BLaER1 treated with 17β-estradiol and CSF1 and Interleukin-3, amounts not matched to agents 10 nM and 100 nM (cell line): ENCODE measurements around the gene CEP112.
A peak's percentile ranks its signal among the peaks of the same experiment; 100 is the strongest.

ENCODE experiments used
- H3K27ac ChIP-seq, 11 experiments: shearing (Covaris generic); formaldehyde crosslinking; 2 replicates each; pipeline ENCODE4 v1.8.1; 2022
- H3K27me3 ChIP-seq, 11 experiments: shearing (Covaris generic); formaldehyde crosslinking; 2 replicates each; pipeline ENCODE4 v1.8.1; 2022
- H3K36me3 ChIP-seq, 11 experiments: shearing (Covaris generic); formaldehyde crosslinking; 2 replicates each; pipeline ENCODE4 v1.8.1; 2022
- H3K4me1 ChIP-seq, 10 experiments: shearing (Covaris generic); formaldehyde crosslinking; 2 replicates each; pipeline ENCODE4 v1.8.1; 2022
- H3K4me2 ChIP-seq, 11 experiments: shearing (Covaris generic); formaldehyde crosslinking; 2 replicates each; pipeline ENCODE4 v1.8.1; 2022
- H3K4me3 ChIP-seq, 10 experiments: shearing (Covaris generic); formaldehyde crosslinking; 2 replicates each; pipeline ENCODE4 v1.8.1; 2022
- H3K9ac ChIP-seq, 11 experiments: shearing (Covaris generic); formaldehyde crosslinking; 2 replicates each; pipeline ENCODE4 v1.8.1; 2022
- H3K9me3 ChIP-seq, 11 experiments: shearing (Covaris generic); formaldehyde crosslinking; replicated peaks in 1 of 11; 2 replicates each; pipeline ENCODE4 v1.8.1; 2022
- H4K20me1 ChIP-seq, 11 experiments: shearing (Covaris generic); formaldehyde crosslinking; 2 replicates each; pipeline ENCODE4 v1.8.1; 2022
- Cebpa-rat ChIP-seq, 11 experiments: shearing (Covaris generic); IDR thresholded peaks; 2 replicates each; pipeline ENCODE4 v1.8.1; 2022

The CEP112 gene

DNA sequence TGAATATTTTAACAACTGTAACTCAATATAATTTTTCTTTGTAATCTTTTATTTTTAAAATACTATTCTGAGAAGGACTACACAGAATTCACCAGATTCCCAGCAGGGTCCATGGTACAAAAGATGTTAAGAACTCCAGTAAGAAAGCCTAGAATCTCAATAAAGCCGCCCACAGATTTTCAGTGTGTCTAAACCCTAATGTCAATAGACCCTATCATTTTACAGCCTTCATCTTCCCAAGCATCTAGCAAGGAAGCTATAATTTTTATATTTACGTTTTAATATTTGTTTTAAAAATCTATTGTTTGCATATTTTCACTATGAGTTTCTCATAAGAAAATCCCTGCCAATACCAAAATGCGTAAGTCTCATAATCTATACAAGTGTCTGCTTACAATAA, 148.5 kb downstream of the CEP112 start:
- Histone ChIP-seq H3K9ac (no peak overlapping the region), H4K20me1 (no peaks in the 10 kb centered on the region), H3K27me3 (no peaks in the 10 kb centered on the region), H3K4me2 (no peak overlapping the region), H3K36me3 (no peaks in the 10 kb centered on the region), H3K4me1 (no peaks in the 10 kb centered on the region), H3K4me3 (no peak overlapping the region), H3K9me3 (no peaks in the 10 kb centered on the region), H3K27ac (no peak overlapping the region)
- no peak for TF ChIP-seq Cebpa-rat (IDR thresholded peaks at IDR 0.05)

DNA sequence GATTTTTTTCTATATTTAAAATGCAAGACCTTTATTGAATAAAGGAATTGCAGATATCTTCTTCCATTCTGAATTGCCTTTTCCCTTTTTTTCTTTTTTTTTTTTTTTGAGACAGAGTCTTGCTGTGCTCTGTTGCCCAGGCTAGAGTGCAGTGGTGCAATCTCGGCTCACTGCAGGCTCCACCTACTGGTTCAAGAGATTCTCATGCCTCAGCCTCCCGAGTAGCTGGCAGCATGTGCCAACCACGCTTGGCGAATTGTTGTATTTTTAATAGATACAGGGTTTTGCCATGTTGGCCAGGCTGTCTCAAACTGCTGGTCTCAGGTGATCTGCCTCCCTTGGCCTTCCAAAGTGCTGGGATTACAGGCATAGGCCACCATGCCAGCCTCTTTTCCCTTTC, 151.5 kb downstream of the CEP112 start:
- Histone ChIP-seq H3K27me3 (no peaks in the 10 kb centered on the region), H4K20me1 (no peaks in the 10 kb centered on the region), H3K4me3 (no peak overlapping the region), H3K36me3 (peaks cover 0 to 4% (median 0%) of the 10 kb centered on the region in 11 experiments; a peak in 3 of 22 replicates), H3K9ac (no peak overlapping the region), H3K9me3 (peaks cover 0 to 6% (median 0%) of the 10 kb centered on the region in 11 experiments; a peak in 1 of 22 replicates), H3K4me1 (no peaks in the 10 kb centered on the region), H3K27ac (no peak overlapping the region), H3K4me2 (no peak overlapping the region)
- TF ChIP-seq Cebpa-rat (IDR thresholded peaks at IDR 0.05), result no peak

DNA sequence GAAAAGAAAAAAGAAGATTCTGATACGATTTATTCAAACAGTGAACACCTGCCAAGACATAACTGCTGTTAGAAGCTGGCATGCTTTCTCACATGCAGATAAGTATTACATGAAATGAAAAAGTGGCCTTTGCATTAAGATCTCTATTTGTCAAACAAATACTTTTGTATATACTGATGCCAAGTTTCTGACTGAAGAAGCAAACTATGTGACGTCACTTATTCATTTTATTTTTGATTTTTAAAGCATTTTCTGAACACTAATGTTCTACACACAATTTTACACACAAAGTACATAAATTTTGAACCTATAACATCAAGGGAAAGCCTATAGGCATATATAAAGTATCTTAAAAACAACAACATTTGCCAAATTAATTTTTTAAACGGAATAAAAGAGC, 153.8 kb downstream of the CEP112 start:
- H3K9me3 ChIP-seq, result peaks cover 0 to 6% (median 0%) of the 10 kb centered on the region in 11 experiments; a peak in 1 of 22 replicates
- TF ChIP-seq Cebpa-rat (IDR thresholded peaks at IDR 0.05), result no peak
- H3K36me3 ChIP-seq, result peaks cover 0 to 4% (median 0%) of the 10 kb centered on the region in 11 experiments; a peak in 3 of 22 replicates
- no peak overlapping the region for H3K4me2 ChIP-seq
- no peak overlapping the region for H3K4me3 ChIP-seq
- no peaks in the 10 kb centered on the region for H3K27me3 ChIP-seq
- H4K20me1 ChIP-seq, result no peaks in the 10 kb centered on the region
- no peak overlapping the region for H3K27ac ChIP-seq
- H3K9ac ChIP-seq, result no peak overlapping the region
- H3K4me1 ChIP-seq, result no peaks in the 10 kb centered on the region

DNA sequence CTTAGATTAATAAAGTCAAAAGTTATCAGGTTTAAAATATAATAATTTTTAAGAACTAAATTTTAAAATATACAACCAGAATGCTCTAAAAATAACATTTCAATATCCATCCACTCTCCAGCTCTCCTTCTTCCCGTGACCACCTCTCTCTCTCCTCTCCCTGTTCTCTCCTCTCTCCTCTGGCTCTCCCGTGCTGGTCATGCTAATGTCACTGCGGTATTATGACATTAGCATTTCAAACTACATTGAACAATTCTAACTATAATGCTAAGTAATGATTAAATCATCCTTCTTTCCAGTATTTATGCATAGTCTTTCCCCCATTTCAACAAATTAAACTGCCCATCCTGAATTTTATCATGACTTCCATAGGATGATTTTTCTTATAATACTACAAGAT, 154.7 kb downstream of the CEP112 start:
- Histone ChIP-seq H3K4me2 (no peak overlapping the region), H3K9ac (no peak overlapping the region), H3K9me3 (peaks cover 0 to 6% (median 0%) of the 10 kb centered on the region in 11 experiments; a peak in 1 of 22 replicates), H3K36me3 (peaks cover 0 to 4% (median 0%) of the 10 kb centered on the region in 11 experiments; a peak in 3 of 22 replicates), H4K20me1 (no peaks in the 10 kb centered on the region), H3K4me1 (no peaks in the 10 kb centered on the region), H3K4me3 (no peak overlapping the region), H3K27ac (no peak overlapping the region), H3K27me3 (no peaks in the 10 kb centered on the region)
- no peak for TF ChIP-seq Cebpa-rat (IDR thresholded peaks at IDR 0.05)

DNA sequence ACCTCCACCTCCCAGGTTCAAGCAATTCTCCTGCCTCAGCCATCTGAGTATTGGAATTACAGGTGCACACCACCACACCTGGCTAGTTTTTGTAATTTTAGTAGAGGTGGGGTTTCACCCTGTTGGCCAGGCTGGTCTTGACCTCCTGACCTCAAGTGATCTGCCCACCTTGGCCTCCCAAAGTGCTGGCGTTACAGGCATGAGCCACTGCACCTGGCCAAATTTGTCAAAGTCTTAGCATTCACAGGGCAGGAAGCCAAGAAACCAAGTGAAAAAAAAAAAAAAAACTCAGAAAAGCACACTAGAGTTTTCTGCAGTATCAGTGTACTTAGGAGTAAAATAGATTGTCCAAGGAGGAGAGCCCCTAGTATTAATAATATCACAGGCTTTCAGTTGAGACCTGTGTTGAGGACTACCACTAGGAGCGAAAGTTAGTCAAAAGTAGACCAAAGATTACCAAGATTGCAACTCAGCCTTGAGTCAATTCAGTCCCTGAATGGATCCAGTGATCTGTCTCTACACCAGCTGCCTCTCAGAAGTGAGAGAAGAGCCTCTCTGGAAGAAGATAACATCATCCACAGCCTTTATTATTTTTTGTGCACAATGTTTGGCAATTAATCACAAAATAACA, 159.7 kb downstream of the CEP112 start:
- no peak overlapping the region for H3K4me3 ChIP-seq
- no peak overlapping the region for H3K9ac ChIP-seq
- peaks cover 0 to 6% (median 0%) of the 10 kb centered on the region in 11 experiments; a peak in 1 of 22 replicates for H3K9me3 ChIP-seq
- no peak for TF ChIP-seq Cebpa-rat (IDR thresholded peaks at IDR 0.05)
- peaks cover 0 to 4% (median 0%) of the 10 kb centered on the region in 11 experiments; a peak in 5 of 22 replicates for H3K36me3 ChIP-seq
- H3K4me2 ChIP-seq, result no peak overlapping the region
- H3K27me3 ChIP-seq, result no peaks in the 10 kb centered on the region
- H3K27ac ChIP-seq, result no peak overlapping the region
- H3K4me1 ChIP-seq, result no peaks in the 10 kb centered on the region
- no peaks in the 10 kb centered on the region for H4K20me1 ChIP-seq

DNA sequence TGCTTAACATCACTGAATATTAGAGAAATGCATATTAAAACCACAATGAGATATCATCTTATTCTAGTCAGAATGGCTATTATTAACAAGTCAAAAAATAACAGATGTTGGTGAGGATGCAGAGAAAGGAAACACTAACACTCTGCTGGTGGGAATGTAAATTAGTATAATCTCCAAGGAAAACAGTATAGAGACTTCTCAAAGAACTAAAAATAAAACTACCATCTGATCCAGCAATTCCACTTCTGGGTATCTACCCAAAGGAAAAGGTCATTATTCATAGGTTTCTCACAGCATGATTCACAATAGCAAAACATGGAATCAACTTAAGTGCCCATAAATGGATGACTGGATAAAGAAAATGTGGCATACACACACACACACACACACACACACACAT, 166.4 kb downstream of the CEP112 start:
- no peaks in the 10 kb centered on the region for H3K27me3 ChIP-seq
- no peak for TF ChIP-seq Cebpa-rat (IDR thresholded peaks at IDR 0.05)
- peaks cover 40 to 48% (median 44%) of the 10 kb centered on the region in 11 experiments for H3K9me3 ChIP-seq
- H3K36me3 ChIP-seq, result peaks cover 5 to 23% (median 16%) of the 10 kb centered on the region in 11 experiments; a peak in 17 of 22 replicates
- no peaks in the 10 kb centered on the region for H4K20me1 ChIP-seq
- H3K9ac ChIP-seq, result no peak overlapping the region
- no peak overlapping the region for H3K4me3 ChIP-seq
- H3K4me1 ChIP-seq, result peaks cover 0 to 6% (median 0%) of the 10 kb centered on the region in 10 experiments; a peak in 2 of 20 replicates
- H3K27ac ChIP-seq, result no peak overlapping the region
- H3K4me2 ChIP-seq, result no peak overlapping the region

DNA sequence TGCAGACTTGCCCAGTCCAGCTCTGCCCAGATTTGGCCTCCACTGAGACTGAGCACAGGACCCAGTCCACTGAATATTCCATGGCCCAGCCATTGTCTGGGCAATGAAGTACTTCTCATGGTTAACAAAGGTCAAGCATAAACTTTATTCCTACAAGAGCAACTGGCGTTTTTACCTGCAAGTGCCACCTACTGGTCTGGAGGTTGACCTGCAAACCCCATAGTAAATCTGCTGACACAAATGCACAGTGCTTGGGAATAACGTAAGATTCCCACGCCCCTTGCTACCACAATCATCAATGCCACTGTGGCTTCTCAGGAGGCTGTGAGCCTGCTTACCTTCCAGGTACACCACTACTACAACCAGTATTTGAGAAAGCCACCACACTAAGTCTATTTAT, 170.2 kb downstream of the CEP112 start:
- no peak overlapping the region for H3K4me3 ChIP-seq
- H3K36me3 ChIP-seq, result peaks cover 5 to 23% (median 16%) of the 10 kb centered on the region in 11 experiments; a peak in 17 of 22 replicates
- no peak for TF ChIP-seq Cebpa-rat (IDR thresholded peaks at IDR 0.05)
- no peaks in the 10 kb centered on the region for H4K20me1 ChIP-seq
- H3K27me3 ChIP-seq, result no peaks in the 10 kb centered on the region
- H3K4me2 ChIP-seq, result no peak overlapping the region
- H3K27ac ChIP-seq, result no peak overlapping the region
- peaks cover 40 to 48% (median 44%) of the 10 kb centered on the region in 11 experiments for H3K9me3 ChIP-seq
- H3K9ac ChIP-seq, result no peak overlapping the region
- peaks cover 0 to 37% (median 25%) of the 10 kb centered on the region in 10 experiments; a peak in 15 of 20 replicates for H3K4me1 ChIP-seq

DNA sequence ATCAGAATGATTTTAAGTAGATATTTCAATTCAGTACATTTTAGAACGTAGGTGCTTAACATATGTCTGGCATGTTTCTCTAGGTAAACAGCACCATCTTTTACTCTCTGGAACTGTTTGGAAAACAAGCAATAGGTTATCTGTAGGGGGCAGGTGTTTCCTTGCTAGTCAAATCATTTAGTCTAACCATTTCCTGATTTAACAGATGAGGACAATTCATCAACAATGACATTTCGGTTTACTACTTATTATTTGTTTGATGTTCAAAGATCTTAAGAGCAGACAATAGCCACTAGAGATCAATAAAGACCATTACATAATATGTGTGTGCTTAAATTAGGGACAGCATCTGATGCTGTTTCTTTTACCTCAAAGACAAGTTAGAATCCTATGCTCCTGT, 173.1 kb downstream of the CEP112 start:
- peak overlapping the region in 8 of 11 experiments; percentile 0 to 77 (median 52); a peak in 14 of 22 replicates for H3K4me2 ChIP-seq
- no peaks in the 10 kb centered on the region for H4K20me1 ChIP-seq
- H3K4me3 ChIP-seq, result no peak overlapping the region

DNA sequence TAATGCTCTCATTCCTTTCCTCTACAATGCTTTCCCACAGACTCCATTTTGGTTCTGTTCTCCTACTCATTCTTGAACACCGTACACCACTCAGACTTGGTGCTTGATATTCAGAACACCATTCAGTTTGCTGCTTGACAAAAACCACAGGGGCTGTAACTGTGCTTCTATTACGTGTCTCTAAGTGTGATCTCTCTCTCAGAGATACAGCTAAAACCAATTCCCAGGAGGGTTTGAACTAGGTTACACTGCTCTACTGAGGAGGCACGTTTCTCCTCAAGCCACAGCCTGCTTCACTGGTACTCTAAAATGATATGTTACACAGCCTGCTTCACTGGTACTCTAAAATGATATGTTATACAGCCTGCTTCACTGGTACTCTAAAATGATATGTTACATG, 175.7 kb downstream of the CEP112 start:
- Histone ChIP-seq H3K27me3 (no peaks in the 10 kb centered on the region), H3K4me3 (no peak overlapping the region), H3K27ac (no peak overlapping the region), H3K9ac (no peak overlapping the region), H3K36me3 (peaks cover 0 to 9% (median under 1%) of the 10 kb centered on the region in 11 experiments; a peak in 5 of 22 replicates), H3K9me3 (peaks cover 4 to 29% (median 16%) of the 10 kb centered on the region in 11 experiments; a peak in 15 of 22 replicates), H3K4me1 (peaks cover 0 to 47% (median 28%) of the 10 kb centered on the region in 10 experiments; a peak in 15 of 20 replicates), H4K20me1 (no peaks in the 10 kb centered on the region), H3K4me2 (peak overlapping the region in 6 of 11 experiments; percentile 3 to 45 (median 40); a peak in 10 of 22 replicates)
- no peak for TF ChIP-seq Cebpa-rat (IDR thresholded peaks at IDR 0.05)

More for the DNA sequence above, 173.1 kb downstream of the CEP112 start:
- Histone ChIP-seq H3K27me3 (no peaks in the 10 kb centered on the region), H3K4me1 (peaks cover 0 to 47% (median 29%) of the 10 kb centered on the region in 10 experiments; a peak in 15 of 20 replicates), H3K27ac (peak overlapping the region in 1 of 11 experiments; percentile 28; a peak in 1 of 22 replicates), H3K36me3 (peaks cover 5 to 23% (median 14%) of the 10 kb centered on the region in 11 experiments; a peak in 16 of 22 replicates), H3K9ac (no peak overlapping the region), H3K9me3 (peaks cover 25 to 40% (median 33%) of the 10 kb centered on the region in 11 experiments)
- TF ChIP-seq Cebpa-rat (IDR thresholded peaks at IDR 0.05), result no peak
